ENCODE measurements around the gene PPP4R2. TPM values are rescaled to one million over a fixed set of nuclear protein-coding genes. Genes with fewer than 3 reads are reported as not detected.
A peak's percentile ranks its signal among the peaks of the same experiment; 100 is the strongest.

PPP4R2 gene
- polyA plus RNA-seq (ENCODE audit: low read depth in 6 of 6) = 10 to 100 TPM; 18.0 to 42.7 (median 30.2) TPM

GRCh38 chr3:72996473-72997333, at the start of gene PPP4R2:
Gene PPP4R2, plus strand, starts transcription at chr3:72996811. Its CDS starts 227 bp downstream, at chr3:72997038.
- H3K4me1 Mint-ChIP-seq = peaks cover 25 to 38% (median 38%) of the 10 kb centered on the region in 3 donors
- H3K9me3 Mint-ChIP-seq = no peaks in the 10 kb centered on the region
- DNase-seq = peak; percentile 91
- no peaks in the 10 kb centered on the region for H3K27me3 Mint-ChIP-seq
- H3K36me3 Mint-ChIP-seq = peaks cover 0 to 1% of the 10 kb centered on the region in 2 donors
- ATAC-seq (ENCODE audit: low read depth in 2 of 2) = peak; percentile 88 to 89
- peak within 1 kb of the TSS; percentile 80 to 96 (median 91) for H3K4me3 Mint-ChIP-seq
- peak within 1 kb of the TSS; percentile 85 to 97 (median 93) for H3K27ac Mint-ChIP-seq

DNA sequence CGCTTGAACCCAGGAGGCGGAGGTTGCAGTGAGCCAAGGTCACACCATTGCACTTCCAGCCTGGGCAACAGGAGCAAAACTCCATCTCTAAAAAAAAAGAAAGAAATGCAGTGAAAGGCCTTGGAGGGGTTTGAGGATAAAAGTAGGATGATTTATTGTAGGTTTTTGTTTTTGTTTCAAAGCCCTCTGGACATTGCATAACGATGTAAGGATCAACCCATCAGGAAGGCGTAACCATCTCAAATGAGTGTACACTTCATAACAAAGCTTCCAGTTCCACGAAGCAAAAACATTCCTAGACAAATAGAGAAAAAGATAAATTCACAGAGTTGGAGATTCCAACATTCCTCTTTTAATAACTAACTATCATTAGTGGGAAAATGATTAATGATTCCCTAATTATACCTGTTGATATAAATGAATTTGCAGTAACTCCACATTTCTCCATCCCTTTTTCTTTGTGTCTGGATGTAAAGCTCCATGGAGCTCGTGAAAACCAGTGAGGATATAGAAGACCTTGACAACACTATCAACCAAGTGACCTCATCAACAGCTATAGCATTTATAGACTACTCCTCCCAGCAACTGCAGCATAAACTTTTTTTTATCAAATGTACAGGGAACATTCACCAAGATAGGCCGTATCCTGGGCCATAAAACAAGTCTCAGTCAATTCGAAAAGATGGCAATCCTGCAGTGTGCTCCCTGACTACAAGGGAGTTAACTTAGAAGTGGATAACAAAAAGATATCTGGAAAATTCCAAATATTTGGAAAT, 48.7 kb upstream of the PPP4R2 start:
- Mint-ChIP-seq H3K27me3 (peaks cover 0 to 10% (median 0%) of the 10 kb centered on the region in 3 donors), H3K9me3 (no peaks in the 10 kb centered on the region), H3K27ac (no peak overlapping the region), H3K4me3 (no peak overlapping the region), H3K36me3 (no peaks in the 10 kb centered on the region), H3K4me1 (peaks cover 0 to 7% (median 1%) of the 10 kb centered on the region in 3 donors)
- no peak for ATAC-seq (ENCODE audit: low read depth in 2 of 2)
- DNase-seq = no peak

- Mint-ChIP-seq H3K36me3 (no peaks in the 10 kb centered on the region), H3K4me3 (no peak overlapping the region), H3K27ac (no peak overlapping the region), H3K27me3 (peaks cover 0 to 10% (median 0%) of the 10 kb centered on the region in 3 donors), H3K4me1 (peaks cover 0 to 7% (median 1%) of the 10 kb centered on the region in 3 donors), H3K9me3 (no peaks in the 10 kb centered on the region)
- ATAC-seq (ENCODE audit: low read depth in 2 of 2) (no peak), DNase-seq (no peak)
Observed at GRCh38 chr3:72949016-72949415, 47.6 kb upstream of the PPP4R2 start.

- peaks cover 0 to 4% (median 0%) of the 10 kb centered on the region in 3 donors for H3K27me3 Mint-ChIP-seq
- H3K27ac Mint-ChIP-seq = peak overlapping the region in 1 of 6 donors; percentile 77
- no peak overlapping the region for H3K4me3 Mint-ChIP-seq
- no peaks in the 10 kb centered on the region for H3K36me3 Mint-ChIP-seq
- no peak for ATAC-seq (ENCODE audit: low read depth in 2 of 2)
- H3K4me1 Mint-ChIP-seq = peaks cover 0 to 7% (median 1%) of the 10 kb centered on the region in 3 donors
- H3K9me3 Mint-ChIP-seq = no peaks in the 10 kb centered on the region
- DNase-seq = no peak
Observed at GRCh38 chr3:72950372-72950771, 46.2 kb upstream of the PPP4R2 start.

GRCh38 chr3:72950801-72951200, 45.8 kb upstream of the PPP4R2 start:
- Mint-ChIP-seq H3K36me3 (no peaks in the 10 kb centered on the region), H3K4me1 (peaks cover 0 to 7% (median 1%) of the 10 kb centered on the region in 3 donors), H3K27me3 (peaks cover 0 to 4% (median 0%) of the 10 kb centered on the region in 3 donors), H3K27ac (peak overlapping the region in 2 of 6 donors; percentile 9 to 22), H3K9me3 (no peaks in the 10 kb centered on the region), H3K4me3 (no peak overlapping the region)
- DNase-seq (no peak), ATAC-seq (ENCODE audit: low read depth in 2 of 2) (no peak)

GRCh38 chr3:72951259-72951722, 45.3 kb upstream of the PPP4R2 start:
- no peak overlapping the region for H3K27ac Mint-ChIP-seq
- DNase-seq = no peak
- H3K9me3 Mint-ChIP-seq = no peaks in the 10 kb centered on the region
- ATAC-seq (ENCODE audit: low read depth in 2 of 2) = no peak
- no peaks in the 10 kb centered on the region for H3K36me3 Mint-ChIP-seq
- peaks cover 0 to 7% (median 1%) of the 10 kb centered on the region in 3 donors for H3K4me1 Mint-ChIP-seq
- H3K4me3 Mint-ChIP-seq = no peak overlapping the region
- peaks cover 0 to 4% (median 0%) of the 10 kb centered on the region in 3 donors for H3K27me3 Mint-ChIP-seq

DNA sequence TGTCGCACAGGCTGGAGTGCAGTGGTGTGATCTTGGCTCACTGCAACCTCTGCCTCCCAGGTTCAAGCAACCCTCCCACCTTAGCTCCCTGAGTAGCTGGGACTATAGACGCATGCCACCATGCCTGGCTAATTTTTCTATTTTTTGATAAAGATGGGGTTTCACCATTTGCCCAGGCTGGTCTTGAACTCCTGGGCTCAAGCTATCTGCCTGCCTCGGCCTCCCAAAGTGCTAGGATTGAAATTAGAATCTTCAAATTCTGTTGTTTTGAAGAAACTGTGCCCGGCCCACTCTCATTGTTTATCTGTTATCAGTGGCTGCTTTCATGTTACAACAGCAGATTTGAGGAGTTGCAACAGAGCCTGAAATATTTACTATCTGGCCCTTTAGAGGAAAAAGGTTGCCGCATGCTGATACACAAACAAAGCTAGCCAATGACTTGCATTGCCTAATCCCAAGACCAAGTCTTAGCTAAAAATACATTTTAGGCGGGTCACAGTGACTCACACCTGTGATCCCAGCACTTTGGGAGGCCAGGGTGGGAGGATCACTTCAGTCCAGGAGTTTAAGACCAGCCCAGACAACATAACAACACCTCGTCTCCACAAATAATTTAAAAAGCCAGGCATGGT, 43.2 kb upstream of the PPP4R2 start:
- Mint-ChIP-seq H3K9me3 (no peaks in the 10 kb centered on the region), H3K27me3 (peaks cover 0 to 4% (median 0%) of the 10 kb centered on the region in 3 donors), H3K4me3 (no peak overlapping the region), H3K27ac (peak overlapping the region in 1 of 6 donors; percentile 86), H3K4me1 (peaks cover 0 to 7% (median 5%) of the 10 kb centered on the region in 3 donors), H3K36me3 (no peaks in the 10 kb centered on the region)
- DNase-seq = no peak
- no peak for ATAC-seq (ENCODE audit: low read depth in 2 of 2)

DNA sequence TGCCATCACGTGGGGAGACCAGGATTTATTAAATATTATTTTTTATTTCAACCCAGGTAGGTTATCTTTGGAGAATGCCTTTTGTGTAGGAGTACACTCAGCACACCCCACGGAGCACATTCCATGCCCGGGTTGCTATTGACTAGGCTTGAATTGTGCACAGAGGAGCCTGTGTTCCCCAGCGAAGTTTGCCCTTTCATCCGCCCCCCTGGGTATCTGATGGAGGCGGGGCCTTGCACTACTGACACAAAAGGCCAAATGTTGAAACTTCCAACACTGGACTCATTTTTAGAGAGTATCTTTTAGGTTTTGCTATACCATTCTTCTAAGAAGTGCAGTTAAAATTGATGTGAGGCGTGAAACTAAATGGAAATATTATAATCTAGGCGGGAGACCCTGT, 39.3 kb upstream of the PPP4R2 start:
- H3K36me3 Mint-ChIP-seq = no peaks in the 10 kb centered on the region
- no peak overlapping the region for H3K4me3 Mint-ChIP-seq
- H3K27me3 Mint-ChIP-seq = peaks cover 0 to 4% (median 0%) of the 10 kb centered on the region in 3 donors
- no peak for ATAC-seq (ENCODE audit: low read depth in 2 of 2)
- peaks cover 0 to 4% (median 0%) of the 10 kb centered on the region in 3 donors for H3K4me1 Mint-ChIP-seq
- no peaks in the 10 kb centered on the region for H3K9me3 Mint-ChIP-seq
- no peak overlapping the region for H3K27ac Mint-ChIP-seq
- DNase-seq = no peak

DNA sequence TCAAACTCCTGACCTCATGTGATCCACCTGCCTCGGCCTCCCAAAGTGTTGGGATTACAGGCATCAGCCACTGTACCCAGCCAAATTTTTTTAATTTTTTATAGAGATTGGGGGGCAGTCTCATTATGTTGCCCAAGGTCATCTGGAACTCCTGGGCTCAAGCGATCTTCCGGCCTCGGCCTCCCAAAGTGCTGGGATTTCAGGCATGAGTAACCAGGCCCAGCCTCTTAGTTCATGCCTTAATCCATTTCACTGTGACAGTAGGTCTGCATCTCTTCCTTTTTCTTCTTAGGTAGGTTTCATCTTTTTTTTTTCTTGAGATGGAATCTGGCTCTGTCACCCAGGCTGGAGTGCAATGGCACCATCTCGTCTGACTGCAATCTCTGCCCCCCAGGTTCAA, 37.3 kb upstream of the PPP4R2 start:
- peaks cover 0 to 4% (median 0%) of the 10 kb centered on the region in 3 donors for H3K27me3 Mint-ChIP-seq
- H3K4me3 Mint-ChIP-seq = no peak overlapping the region
- H3K36me3 Mint-ChIP-seq = no peaks in the 10 kb centered on the region
- H3K4me1 Mint-ChIP-seq = peaks cover 0 to 4% (median 2%) of the 10 kb centered on the region in 3 donors
- H3K9me3 Mint-ChIP-seq = no peaks in the 10 kb centered on the region
- ATAC-seq (ENCODE audit: low read depth in 2 of 2) = no peak
- no peak for DNase-seq
- no peak overlapping the region for H3K27ac Mint-ChIP-seq

GRCh38 chr3:72960812-72961518, 35.6 kb upstream of the PPP4R2 start:
- Mint-ChIP-seq H3K4me1 (peaks cover 11 to 20% (median 18%) of the 10 kb centered on the region in 3 donors), H3K36me3 (no peaks in the 10 kb centered on the region), H3K9me3 (no peaks in the 10 kb centered on the region), H3K4me3 (no peak overlapping the region), H3K27ac (peak overlapping the region in 1 of 6 donors; percentile 62), H3K27me3 (no peaks in the 10 kb centered on the region)
- ATAC-seq (ENCODE audit: low read depth in 2 of 2) = no peak
- DNase-seq = no peak

DNA sequence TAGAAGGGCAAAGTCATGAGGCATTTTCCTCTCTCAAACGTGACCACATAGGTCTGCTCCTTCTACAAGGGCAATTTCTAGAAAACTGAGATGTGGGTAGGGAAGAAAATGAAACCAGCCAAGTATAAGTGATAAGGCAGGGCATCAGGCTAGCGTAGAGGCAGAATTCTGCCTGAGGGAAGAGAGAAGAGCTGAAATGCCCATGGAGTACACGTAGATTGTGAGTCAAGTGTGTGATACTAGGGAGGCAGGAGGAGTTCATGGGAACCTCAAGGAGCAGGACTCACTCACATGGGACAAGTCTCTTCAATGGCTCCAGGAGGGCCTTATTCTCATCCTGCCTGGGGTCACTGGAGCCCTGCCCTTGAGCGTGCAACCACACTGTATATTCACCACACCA, 34.9 kb upstream of the PPP4R2 start:
- Mint-ChIP-seq H3K4me1 (peaks cover 11 to 19% (median 16%) of the 10 kb centered on the region in 3 donors), H3K9me3 (no peaks in the 10 kb centered on the region), H3K36me3 (no peaks in the 10 kb centered on the region), H3K27ac (no peak overlapping the region), H3K4me3 (no peak overlapping the region), H3K27me3 (no peaks in the 10 kb centered on the region)
- no peak for ATAC-seq (ENCODE audit: low read depth in 2 of 2)
- DNase-seq = no peak

GRCh38 chr3:72962317-72962716, 34.3 kb upstream of the PPP4R2 start:
- ATAC-seq (ENCODE audit: low read depth in 2 of 2) (no peak), DNase-seq (no peak)
- Mint-ChIP-seq H3K4me1 (peaks cover 11 to 19% (median 16%) of the 10 kb centered on the region in 3 donors), H3K9me3 (no peaks in the 10 kb centered on the region), H3K27me3 (no peaks in the 10 kb centered on the region), H3K27ac (peak overlapping the region in 2 of 6 donors; percentile 0 to 79), H3K36me3 (no peaks in the 10 kb centered on the region), H3K4me3 (no peak overlapping the region)
